Measurements from ENCODE around the gene CRLF1.
A peak's percentile ranks its signal among the peaks of the same experiment; 100 is the strongest.

- TF ChIP-seq ETS1 (IDR thresholded peaks at IDR 0.05) (no peak), EZH2 (IDR thresholded peaks at IDR 0.05; ENCODE audit: low read depth, unreplicated experiment) (no peak), CTCF (conservative IDR thresholded peaks at IDR 0.05; ENCODE audit: low read depth in 2 of 2) (no peak), EZH2phosphoT487 (IDR thresholded peaks at IDR 0.05; ENCODE audit: unreplicated experiment) (no peak), POLR2AphosphoS5 (IDR thresholded peaks at IDR 0.05; ENCODE audit: low read depth) (peak; percentile 42; the same call in 1 of the 2 replicates), REST (IDR thresholded peaks at IDR 0.05; ENCODE audit: unreplicated experiment) (no peak), JUNB (IDR thresholded peaks at IDR 0.05; ENCODE audit: unreplicated experiment) (no peak), CREB1 (CRISPR knock-in tag; IDR thresholded peaks at IDR 0.05; ENCODE audit: low read depth) (no peak), ZNF331 (CRISPR knock-in tag; IDR thresholded peaks at IDR 0.05; ENCODE audit: low read depth) (no peak), STAT1 (IDR thresholded peaks at IDR 0.05; ENCODE audit: unreplicated experiment) (no peak), NANOG (IDR thresholded peaks at IDR 0.05; ENCODE audit: borderline replicate concordance) (no peak), ZNF462 (CRISPR knock-in tag; IDR thresholded peaks at IDR 0.05) (no peak)
Measured at GRCh38 chr19:18596752-18597157, 9.8 kb downstream of the CRLF1 start.
